ENCODE results near the gene SCAI.
A peak's percentile ranks its signal among the peaks of the same experiment; 100 is the strongest.
"Not testable (repeated sequence)": the region's sequence is repeated elsewhere in the genome, so short reads cannot be mapped to it uniquely, and the experiment has no call there.

SCAI gene

GRCh38 chr9:124940521-124940893, 202.8 kb downstream of the SCAI start:
- Histone ChIP-seq H3K4me3 (replicated peaks; ENCODE audit: low read depth, low read length) (peak overlapping the region; percentile 93), H3K36me3 (ENCODE audit: control insufficient read depth, insufficient read depth, low read length) (no peaks in the 10 kb centered on the region), H3K27me3 (replicated peaks; ENCODE audit: control insufficient read depth, insufficient read depth, low read length) (no peaks in the 10 kb centered on the region)
- TF ChIP-seq CTCF (IDR thresholded peaks at IDR 0.05; ENCODE audit: insufficient read depth, low read length, poor library complexity, severe bottlenecking): no peak
- no peak for DNase-seq (ENCODE audit: extremely low read depth, insufficient read length)

- no peak for DNase-seq (ENCODE audit: extremely low read depth, insufficient read length)
- TF ChIP-seq CTCF (IDR thresholded peaks at IDR 0.05; ENCODE audit: insufficient read depth, low read length, poor library complexity, severe bottlenecking): no peak
- Histone ChIP-seq H3K4me3 (replicated peaks; ENCODE audit: low read depth, low read length) (peak overlapping the region; percentile 93), H3K36me3 (ENCODE audit: control insufficient read depth, insufficient read depth, low read length) (no peaks in the 10 kb centered on the region), H3K27me3 (replicated peaks; ENCODE audit: control insufficient read depth, insufficient read depth, low read length) (no peaks in the 10 kb centered on the region)
Observed at GRCh38 chr9:124939944-124940343, 203.4 kb downstream of the SCAI start.

GRCh38 chr9:124934290-124934689, 209.0 kb downstream of the SCAI start:
- DNase-seq (ENCODE audit: extremely low read depth, insufficient read length): no peak
- TF ChIP-seq CTCF (IDR thresholded peaks at IDR 0.05; ENCODE audit: insufficient read depth, low read length, poor library complexity, severe bottlenecking): no peak
- Histone ChIP-seq H3K4me3 (replicated peaks; ENCODE audit: low read depth, low read length) (no peak overlapping the region), H3K27me3 (replicated peaks; ENCODE audit: control insufficient read depth, insufficient read depth, low read length) (no peaks in the 10 kb centered on the region), H3K36me3 (ENCODE audit: control insufficient read depth, insufficient read depth, low read length) (peaks cover 5% of the 10 kb centered on the region)

DNA sequence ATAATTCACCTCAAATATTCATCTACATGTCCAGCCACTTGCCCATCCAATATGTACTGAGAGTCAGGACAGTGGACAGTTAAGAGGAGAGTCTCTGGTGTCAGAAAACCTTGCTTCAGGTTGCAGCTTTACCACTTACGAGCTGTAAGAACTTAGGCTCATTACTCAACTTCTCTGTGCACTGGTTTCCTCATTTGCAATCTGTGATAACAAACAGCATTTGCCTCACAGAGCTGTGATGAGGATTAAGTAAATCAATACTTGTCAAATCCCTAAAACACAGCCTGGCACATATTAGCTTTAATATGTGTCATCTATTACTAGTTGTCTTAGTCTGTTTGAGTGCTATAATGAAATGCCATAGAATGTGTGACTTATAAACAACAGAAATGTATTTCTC, 211.0 kb downstream of the SCAI start:
- peaks cover 8% of the 10 kb centered on the region for H3K36me3 ChIP-seq (ENCODE audit: control insufficient read depth, insufficient read depth, low read length)
- DNase-seq (ENCODE audit: extremely low read depth, insufficient read length): no peak

DNA sequence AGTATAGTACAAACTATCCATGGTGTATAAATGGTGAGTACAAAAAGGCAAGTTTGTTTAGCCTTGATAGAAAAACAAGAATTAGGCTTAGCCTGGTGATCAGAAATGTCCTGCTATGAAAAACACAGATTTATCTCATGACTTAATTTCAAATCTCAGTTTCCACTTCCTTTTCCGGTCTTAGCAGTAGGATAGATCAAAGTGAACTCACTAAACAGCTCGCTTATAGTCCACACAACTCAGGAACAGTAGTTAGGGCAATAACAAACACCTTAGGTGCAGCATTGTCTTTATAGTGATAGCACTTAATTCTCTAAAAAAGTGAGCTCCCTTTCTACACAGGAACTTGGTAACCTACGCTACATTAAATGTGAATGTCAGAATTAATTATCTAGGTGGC, 213.9 kb downstream of the SCAI start:
- no peak for TF ChIP-seq CTCF (IDR thresholded peaks at IDR 0.05; ENCODE audit: insufficient read depth, low read length, poor library complexity, severe bottlenecking)
- H3K36me3 ChIP-seq (ENCODE audit: control insufficient read depth, insufficient read depth, low read length): peaks cover 8% of the 10 kb centered on the region

More for the DNA sequence above, 211.0 kb downstream of the SCAI start:
- no peak for TF ChIP-seq CTCF (IDR thresholded peaks at IDR 0.05; ENCODE audit: insufficient read depth, low read length, poor library complexity, severe bottlenecking)
- no peak overlapping the region for H3K4me3 ChIP-seq (replicated peaks; ENCODE audit: low read depth, low read length)
- H3K27me3 ChIP-seq (replicated peaks; ENCODE audit: control insufficient read depth, insufficient read depth, low read length): no peaks in the 10 kb centered on the region

GRCh38 chr9:124928116-124928515, 215.2 kb downstream of the SCAI start:
- Histone ChIP-seq H3K4me3 (replicated peaks; ENCODE audit: low read depth, low read length) (no peak overlapping the region), H3K27me3 (replicated peaks; ENCODE audit: control insufficient read depth, insufficient read depth, low read length) (no peaks in the 10 kb centered on the region), H3K36me3 (ENCODE audit: control insufficient read depth, insufficient read depth, low read length) (peaks cover 8% of the 10 kb centered on the region)
- no peak for DNase-seq (ENCODE audit: extremely low read depth, insufficient read length)
- TF ChIP-seq CTCF (IDR thresholded peaks at IDR 0.05; ENCODE audit: insufficient read depth, low read length, poor library complexity, severe bottlenecking): no peak

More for the DNA sequence above, 213.9 kb downstream of the SCAI start:
- no peak overlapping the region for H3K4me3 ChIP-seq (replicated peaks; ENCODE audit: low read depth, low read length)
- H3K27me3 ChIP-seq (replicated peaks; ENCODE audit: control insufficient read depth, insufficient read depth, low read length): no peaks in the 10 kb centered on the region
- no peak for DNase-seq (ENCODE audit: extremely low read depth, insufficient read length)

DNA sequence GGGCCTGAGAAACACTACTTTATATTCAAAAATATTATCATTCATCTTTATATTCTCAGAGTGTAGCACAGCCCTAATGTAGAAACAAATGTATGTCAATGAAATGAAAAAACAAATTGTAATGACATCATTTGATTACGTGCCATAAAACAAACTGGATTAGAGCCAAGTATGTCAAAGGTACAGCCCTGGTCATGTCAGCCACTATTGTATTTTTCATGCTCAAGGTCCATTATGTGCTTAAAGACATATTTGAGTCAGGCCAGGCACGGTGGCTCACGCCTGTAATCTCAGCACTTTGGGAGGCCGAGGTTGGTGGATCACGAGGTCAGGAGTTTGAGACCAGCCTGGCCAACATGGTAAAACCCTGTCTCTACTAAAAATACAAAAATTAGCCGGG, 222.9 kb downstream of the SCAI start:
- not testable (repeated sequence) for H3K36me3 ChIP-seq (ENCODE audit: control insufficient read depth, insufficient read depth, low read length); DNase-seq (ENCODE audit: extremely low read depth, insufficient read length)

More for the DNA sequence above, 222.9 kb downstream of the SCAI start:
- not testable (repeated sequence) for H3K27me3 ChIP-seq (replicated peaks; ENCODE audit: control insufficient read depth, insufficient read depth, low read length); H3K4me3 ChIP-seq (replicated peaks; ENCODE audit: low read depth, low read length)

All from GM06990 (cell line).